ENCODE results near the gene CIRBP. TPM values are rescaled to one million over a fixed set of nuclear protein-coding genes. Genes with fewer than 3 reads are reported as not detected.

The CIRBP gene
- total and polyA plus RNA-seq, 2 of the 13 experiments (the other 11 are each of a cell fraction or from before 2014, with no cell fraction given): 133 to 140 TPM

GRCh38 chr19:1304197-1304924 is 35.2 kb downstream of the CIRBP start (continued):
- TF ChIP-seq GATA4 (IDR thresholded peaks at IDR 0.05; ENCODE audit: borderline replicate concordance, low read depth): no peak
- TF ChIP-seq ZNF446 (CRISPR knock-in tag; IDR thresholded peaks at IDR 0.05): no peak
- no peak for TF ChIP-seq KDM5A (IDR thresholded peaks at IDR 0.05; ENCODE audit: borderline replicate concordance, low read length)
- no peak for TF ChIP-seq BRD4 (CRISPR knock-in tag; IDR thresholded peaks at IDR 0.05)
- TF ChIP-seq TAF15 (IDR thresholded peaks at IDR 0.05; ENCODE audit: low read depth, low read length, poor library complexity, severe bottlenecking): no peak
- TF ChIP-seq AHR (CRISPR knock-in tag; IDR thresholded peaks at IDR 0.05): 0 out of 2 replicates have a peak, but pooled peaks have one; percentile 27
- TF ChIP-seq GABPA (IDR thresholded peaks at IDR 0.05; ENCODE audit: low read depth, low read length): no peak
- TF ChIP-seq GABPA (CRISPR knock-in tag; IDR thresholded peaks at IDR 0.05; ENCODE audit: low read depth): no peak
- no peak for TF ChIP-seq ZFP36L2 (CRISPR knock-in tag; IDR thresholded peaks at IDR 0.05)
- 0 out of 2 replicates have a peak, but pooled peaks have one; percentile 42 for TF ChIP-seq ZNF142 (CRISPR knock-in tag; IDR thresholded peaks at IDR 0.05)
- TF ChIP-seq ZSCAN31 (CRISPR knock-in tag; IDR thresholded peaks at IDR 0.05; ENCODE audit: low read depth): no peak
- no peak for TF ChIP-seq ZNF576 (CRISPR knock-in tag; IDR thresholded peaks at IDR 0.05)
- TF ChIP-seq PRPF4 (IDR thresholded peaks at IDR 0.05; ENCODE audit: low read depth, low read length, poor library complexity, severe bottlenecking): no peak
- peak; percentile 52; the same call in 1 of the 2 replicates for TF ChIP-seq UBTF (CRISPR knock-in tag; IDR thresholded peaks at IDR 0.05)
- no peak for TF ChIP-seq ZUFSP (CRISPR knock-in tag; IDR thresholded peaks at IDR 0.05; ENCODE audit: borderline replicate concordance)
- no peak for TF ChIP-seq ZSCAN22 (CRISPR knock-in tag; IDR thresholded peaks at IDR 0.05)
- TF ChIP-seq ZNF10 (CRISPR knock-in tag; IDR thresholded peaks at IDR 0.05; ENCODE audit: borderline replicate concordance, low read depth): no peak

Measured in HepG2 (cell line).